Left lobe of liver (tissue), 2 donors: ENCODE results near the gene GNRH2. TPM values are rescaled to one million over a fixed set of nuclear protein-coding genes. Genes with fewer than 3 reads are reported as not detected.

Experiments used
- ATAC-seq: fragments of 200-7000 bp; cut with Tn5 transposase; one replicate; pipeline ENCODE4 v1.9.1; 2020; ENCODE audit warnings: mild to moderate bottlenecking, moderate library complexity
- DNase-seq: peaks from one replicate; pipeline ENCODE4 v3.0.0-alpha.2; 2020; ENCODE audit warnings: low spot score
- total RNA-seq: library from RNA; stranded (reverse); gene quantifications from one replicate; pipeline ENCODE4 v1.2.1, GENCODE V29; 2021
- donor health status: DM: no; HTN: no; CAD: no; lungs with moderate emphysema.
- donor health status: DM: no; HTN: yes; CAD: no.

The GNRH2 gene
- total RNA-seq, 1 donor from 2014 or later = 1.6 TPM

- DNase-seq (no peak), ATAC-seq (no peak)
Measured at GRCh38 chr20:3094848-3095629, 51.6 kb downstream of the GNRH2 start.

Other genes with a start within 250 kb of the GNRH2 start
- not detected for gene CPXM1, start 243.0 kb upstream of the GNRH2 start, total RNA-seq
- gene C20orf141, start 228.6 kb upstream of the GNRH2 start, total RNA-seq = not detected
- not detected for gene TMEM239, start 227.3 kb upstream of the GNRH2 start, total RNA-seq
- 21.4 TPM for gene PCED1A, start 203.0 kb upstream of the GNRH2 start, total RNA-seq
- gene VPS16, start 202.9 kb upstream of the GNRH2 start, total RNA-seq = 19.3 TPM
- 15.3 TPM for gene PTPRA, start 170.1 kb upstream of the GNRH2 start, total RNA-seq
- gene MRPS26, start 2.4 kb downstream of the GNRH2 start, total RNA-seq = 48.3 TPM
- gene OXT, start 28.0 kb downstream of the GNRH2 start, total RNA-seq = 8.4 TPM
- gene AVP, start 41.1 kb downstream of the GNRH2 start, total RNA-seq = not detected
- gene FASTKD5, start 116.2 kb downstream of the GNRH2 start, total RNA-seq = 9.3 TPM
- gene UBOX5, start 116.2 kb downstream of the GNRH2 start, total RNA-seq = 2.7 TPM
- 5.7 TPM for gene LZTS3, start 129.9 kb downstream of the GNRH2 start, total RNA-seq
- gene DDRGK1, start 161.1 kb downstream of the GNRH2 start, total RNA-seq = 71.0 TPM
- 25.3 TPM for gene ITPA, start 165.9 kb downstream of the GNRH2 start, total RNA-seq
- gene SLC4A11, start 195.6 kb downstream of the GNRH2 start, total RNA-seq = 0.18 TPM